ENCODE measurements around the gene FBN1. TPM values are rescaled to one million over a fixed set of nuclear protein-coding genes. Genes with fewer than 3 reads are reported as not detected.

The FBN1 gene
- total and polyA plus RNA-seq, 10 of the 15 experiments (the other 5 are each of a cell fraction or from before 2014, with no cell fraction given), result 2.2 to 15.3 (median 7.0) TPM

DNA sequence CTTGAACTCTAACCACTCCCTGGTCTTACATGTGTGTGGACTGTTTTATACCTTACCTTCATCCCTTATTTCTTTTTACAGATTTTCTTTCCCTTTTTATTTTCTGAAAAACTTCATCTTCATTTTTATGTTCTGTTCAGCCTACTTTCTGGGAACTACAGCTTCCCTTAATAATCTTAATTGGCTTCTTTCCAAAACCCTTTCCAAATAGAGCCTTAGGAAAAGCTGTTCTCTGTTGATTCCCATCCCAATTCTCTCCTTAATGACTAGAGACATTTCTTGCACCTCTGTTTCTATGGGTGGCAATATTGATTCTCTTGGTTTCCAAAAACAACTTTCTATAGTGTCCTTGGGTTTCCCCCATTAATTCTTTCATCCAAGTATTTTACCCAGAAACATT, 179.4 kb downstream of the FBN1 start:
- ChIA-PET CTCF (interaction anchor here (1.5 kb wide), 1 partner anchor 12 kb away, joined by 3 read pairs; no protein-coding TSS in a partner anchor), SMC1A (ENCODE audit: uncharacterized antibody, unreplicated experiment) (interaction anchor here (0.9 kb wide), 1 partner anchor 493 kb away, joined by 3 read pairs; no protein-coding TSS in a partner anchor)
- FAIRE-seq, result no peak

More for the DNA sequence above, 179.4 kb downstream of the FBN1 start:
- Histone ChIP-seq H3K9me3 (replicated peaks; ENCODE audit: control insufficient read depth, insufficient read depth, low read length) (no peaks in the 10 kb centered on the region), H3K4me2 (ENCODE audit: control insufficient read depth, insufficient read depth) (no peak overlapping the region), H4K20me1 (ENCODE audit: control insufficient read depth, insufficient read depth) (no peaks in the 10 kb centered on the region), H3K36me3 (ENCODE audit: control insufficient read depth in 2 of 2, insufficient read depth in 2 of 2, low read length in 1 of 2) (peaks cover 0 to 8% of the 10 kb centered on the region in 2 experiments; a peak in 3 of 4 replicates), H3K79me2 (ENCODE audit: control insufficient read depth, insufficient read depth, low read length) (no peaks in the 10 kb centered on the region), H3K27me3 (replicated peaks in 1 of 2; ENCODE audit: control insufficient read depth in 2 of 2, insufficient read depth in 2 of 2, low read length in 1 of 2) (no peaks in the 10 kb centered on the region), H3K4me3 (no peak overlapping the region), H3K27ac (ENCODE audit: control insufficient read depth, insufficient read depth) (no peak overlapping the region), H2AFZ (ENCODE audit: control insufficient read depth, low read depth, low read length) (no peak overlapping the region), H3K4me1 (ENCODE audit: control insufficient read depth, insufficient read depth, low read length) (no peaks in the 10 kb centered on the region), H3K9ac (ENCODE audit: control insufficient read depth, insufficient read depth, low read length) (no peak overlapping the region)
- TF ChIP-seq HDAC6 (IDR thresholded peaks at IDR 0.05; ENCODE audit: unreplicated experiment), result no peak
- no peak for TF ChIP-seq ATF7 (IDR thresholded peaks at IDR 0.05; ENCODE audit: low read depth)
- no peak for TF ChIP-seq ZNF592 (IDR thresholded peaks at IDR 0.05)
- no peak for TF ChIP-seq TCF12 (IDR thresholded peaks at IDR 0.05; ENCODE audit: low read depth, low read length)
- no peak for TF ChIP-seq ZNF274 (IDR thresholded peaks at IDR 0.05; ENCODE audit: insufficient read depth, insufficient read length)
- TF ChIP-seq ZSCAN29 (IDR thresholded peaks at IDR 0.05), result no peak
- TF ChIP-seq FOS (IDR thresholded peaks at IDR 0.05; ENCODE audit: borderline replicate concordance, extremely low read depth, insufficient read length), result no peak
- no peak for TF ChIP-seq IRF5 (IDR thresholded peaks at IDR 0.05; ENCODE audit: borderline replicate concordance)
- TF ChIP-seq LARP7 (IDR thresholded peaks at IDR 0.05), result no peak
- no peak for TF ChIP-seq ZBED1 (IDR thresholded peaks at IDR 0.05; ENCODE audit: borderline replicate concordance)
- RAD21 ChIA-PET (ENCODE audit: unreplicated experiment), result no interaction called here
- in situ Hi-C loops (cut with MboI), result no loop called here
- intact Hi-C loops (cut with micrococcal nuclease; ENCODE audit: unreplicated experiment), result no loop called here
- DNase-seq (ENCODE audit: low read depth, low spot score), result no peak
- ATAC-seq, result no peak
- POLR2A ChIA-PET, result no interaction called here
- no TSS peak for BruUV-seq (replicated peaks)
